Calu3 (cell line): ENCODE data around the gene PDC. TPM values are rescaled to one million over a fixed set of nuclear protein-coding genes. Genes with fewer than 3 reads are reported as not detected.
"Not testable (repeated sequence)": the region's sequence is repeated elsewhere in the genome, so short reads cannot be mapped to it uniquely, and the experiment has no call there.

Source experiments
- BruUV-seq: library from RNA; stranded (reverse); fragments of 400-500 nt; replicated peaks from 2 replicates; lab custom pipeline; 2021; lab: Mats Ljungman, UMichigan
- CTCF ChIA-PET: fragments of 300-600 bp; sonication (Branson Sonifier 250); formaldehyde crosslinking; loops from one replicate; lab custom pipeline; 2022; ENCODE audit warnings: antibody characterized with exemption; lab: Charles Lee
- DNase-seq: peaks from one replicate; pipeline ENCODE4 v3.0.0; 2022
- H3K27ac Mint-ChIP-seq: one replicate; pipeline ENCODE4 v1.8.0; 2022; ENCODE audit warnings: mixed read lengths; ENCODE audit not compliant: unreplicated experiment
- H3K27me3 Mint-ChIP-seq: one replicate; pipeline ENCODE4 v1.8.0; 2022; ENCODE audit warnings: mixed read lengths; ENCODE audit not compliant: unreplicated experiment
- H3K36me3 Mint-ChIP-seq: one replicate; pipeline ENCODE4 v1.8.0; 2022; ENCODE audit warnings: mild to moderate bottlenecking, moderate library complexity, mixed read lengths; ENCODE audit not compliant: insufficient read depth, unreplicated experiment
- H3K4me1 Mint-ChIP-seq: one replicate; pipeline ENCODE4 v1.8.0; 2022; ENCODE audit warnings: mild to moderate bottlenecking, low read depth, mixed read lengths; ENCODE audit not compliant: unreplicated experiment
- H3K4me3 Mint-ChIP-seq: one replicate; pipeline ENCODE4 v1.8.0; 2022; ENCODE audit warnings: mild to moderate bottlenecking, low read depth, moderate library complexity, mixed read lengths; ENCODE audit not compliant: unreplicated experiment
- H3K9me3 Mint-ChIP-seq: one replicate; pipeline ENCODE4 v1.8.0; 2022; ENCODE audit warnings: low read depth, mixed read lengths; ENCODE audit not compliant: unreplicated experiment
- intact Hi-C: fragments of 100-400 bp; cut with micrococcal nuclease; formaldehyde crosslinking; loops from one replicate; pipeline ENCODE4 v1.10.0; 2022; ENCODE audit not compliant: unreplicated experiment
- total RNA-seq: library from RNA; stranded (reverse); gene quantifications from 2 replicates; pipeline ENCODE4 v1.2.3, GENCODE V29; 2022
- TF ChIP-seq, protein P1 (sequence below): fragments of 200-600 bp; IDR thresholded peaks from one replicate; pipeline ENCODE4 v1.8.0; 2022; ENCODE audit warnings: antibody characterized with exemption; ENCODE audit not compliant: unreplicated experiment

Gene PDC
- total RNA-seq, 1 experiment from 2014 or later, result not detected

GRCh38 chr1:186473047-186473446, 12.1 kb upstream of the PDC start:
- BruUV-seq, result no TSS peak
- no peak for DNase-seq
- CTCF ChIA-PET, result no interaction called here
- H3K4me1 Mint-ChIP-seq, result no peaks in the 10 kb centered on the region
- H3K36me3 Mint-ChIP-seq, result no peaks in the 10 kb centered on the region
- intact Hi-C loops, result no loop called here
- no peaks in the 10 kb centered on the region for H3K9me3 Mint-ChIP-seq
- H3K27ac Mint-ChIP-seq, result no peak overlapping the region
- H3K4me3 Mint-ChIP-seq, result no peak overlapping the region
- no peaks in the 10 kb centered on the region for H3K27me3 Mint-ChIP-seq
- TF ChIP-seq, protein P1, sequence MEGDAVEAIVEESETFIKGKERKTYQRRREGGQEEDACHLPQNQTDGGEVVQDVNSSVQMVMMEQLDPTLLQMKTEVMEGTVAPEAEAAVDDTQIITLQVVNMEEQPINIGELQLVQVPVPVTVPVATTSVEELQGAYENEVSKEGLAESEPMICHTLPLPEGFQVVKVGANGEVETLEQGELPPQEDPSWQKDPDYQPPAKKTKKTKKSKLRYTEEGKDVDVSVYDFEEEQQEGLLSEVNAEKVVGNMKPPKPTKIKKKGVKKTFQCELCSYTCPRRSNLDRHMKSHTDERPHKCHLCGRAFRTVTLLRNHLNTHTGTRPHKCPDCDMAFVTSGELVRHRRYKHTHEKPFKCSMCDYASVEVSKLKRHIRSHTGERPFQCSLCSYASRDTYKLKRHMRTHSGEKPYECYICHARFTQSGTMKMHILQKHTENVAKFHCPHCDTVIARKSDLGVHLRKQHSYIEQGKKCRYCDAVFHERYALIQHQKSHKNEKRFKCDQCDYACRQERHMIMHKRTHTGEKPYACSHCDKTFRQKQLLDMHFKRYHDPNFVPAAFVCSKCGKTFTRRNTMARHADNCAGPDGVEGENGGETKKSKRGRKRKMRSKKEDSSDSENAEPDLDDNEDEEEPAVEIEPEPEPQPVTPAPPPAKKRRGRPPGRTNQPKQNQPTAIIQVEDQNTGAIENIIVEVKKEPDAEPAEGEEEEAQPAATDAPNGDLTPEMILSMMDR, result no peak

- H3K27ac Mint-ChIP-seq, result no peak overlapping the region
- CTCF ChIA-PET, result no interaction called here
- no peaks in the 10 kb centered on the region for H3K9me3 Mint-ChIP-seq
- no peaks in the 10 kb centered on the region for H3K4me1 Mint-ChIP-seq
- no peaks in the 10 kb centered on the region for H3K27me3 Mint-ChIP-seq
- intact Hi-C loops, result no loop called here
- TF ChIP-seq, protein P1, result no peak
- no peak overlapping the region for H3K4me3 Mint-ChIP-seq
- no TSS peak for BruUV-seq
- no peak for DNase-seq
- H3K36me3 Mint-ChIP-seq, result no peaks in the 10 kb centered on the region
Observed at GRCh38 chr1:186465946-186466345, 5.0 kb upstream of the PDC start.

DNA sequence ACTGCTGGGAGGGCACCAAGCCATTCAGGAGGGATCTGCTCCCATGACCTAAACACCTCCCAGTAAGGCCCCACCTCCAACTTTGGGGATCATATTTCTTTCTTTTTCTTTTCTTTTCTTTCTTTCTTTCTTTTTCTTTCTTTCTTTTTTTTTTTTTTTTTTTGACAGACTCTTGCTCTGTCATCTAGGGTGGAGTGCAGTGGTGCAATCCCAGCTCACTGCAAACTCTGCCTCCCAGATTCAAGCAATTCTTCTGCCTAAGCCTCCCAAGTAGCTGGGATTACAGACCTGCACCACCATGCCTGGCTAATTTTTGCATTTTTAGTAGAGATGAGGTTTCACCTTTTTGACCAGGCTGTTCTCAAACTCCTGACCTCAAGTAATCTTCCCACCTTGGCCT, 4.6 kb upstream of the PDC start:
- intact Hi-C loops, BruUV-seq, H3K27me3 Mint-ChIP-seq, H3K9me3 Mint-ChIP-seq, DNase-seq, CTCF ChIA-PET, H3K4me1 Mint-ChIP-seq, H3K4me3 Mint-ChIP-seq, H3K36me3 Mint-ChIP-seq, H3K27ac Mint-ChIP-seq: not testable (repeated sequence)

DNA sequence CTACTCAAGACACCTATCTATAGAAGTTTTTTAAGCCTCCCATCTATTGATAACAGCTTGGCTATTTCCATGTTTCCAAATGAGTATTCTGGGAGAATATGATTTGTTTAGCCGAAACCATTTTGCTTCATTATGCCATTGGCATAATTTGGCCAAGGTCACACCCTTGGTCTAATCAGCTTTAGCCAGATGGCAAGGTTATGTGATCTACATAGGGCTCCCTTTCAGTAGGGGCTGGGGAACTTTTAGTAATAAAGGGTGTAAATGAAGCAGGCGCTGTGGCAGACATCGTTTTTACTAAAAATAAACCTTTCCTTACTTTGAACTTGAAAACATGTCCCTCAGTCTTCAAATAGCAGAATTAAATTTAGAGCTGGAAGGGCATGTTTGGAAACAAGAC, 3.0 kb upstream of the PDC start:
- intact Hi-C loops, result no loop called here
- TF ChIP-seq, protein P1, result no peak
- H3K27me3 Mint-ChIP-seq, result no peaks in the 10 kb centered on the region
- no peaks in the 10 kb centered on the region for H3K36me3 Mint-ChIP-seq
- H3K9me3 Mint-ChIP-seq, result no peaks in the 10 kb centered on the region
- H3K4me1 Mint-ChIP-seq, result no peaks in the 10 kb centered on the region
- H3K27ac Mint-ChIP-seq, result no peak overlapping the region
- no TSS peak for BruUV-seq
- CTCF ChIA-PET, result no interaction called here
- DNase-seq, result no peak
- H3K4me3 Mint-ChIP-seq, result no peak overlapping the region

GRCh38 chr1:186463511-186463910, 2.6 kb upstream of the PDC start:
- H3K9me3 Mint-ChIP-seq, result no peaks in the 10 kb centered on the region
- no peaks in the 10 kb centered on the region for H3K36me3 Mint-ChIP-seq

DNA sequence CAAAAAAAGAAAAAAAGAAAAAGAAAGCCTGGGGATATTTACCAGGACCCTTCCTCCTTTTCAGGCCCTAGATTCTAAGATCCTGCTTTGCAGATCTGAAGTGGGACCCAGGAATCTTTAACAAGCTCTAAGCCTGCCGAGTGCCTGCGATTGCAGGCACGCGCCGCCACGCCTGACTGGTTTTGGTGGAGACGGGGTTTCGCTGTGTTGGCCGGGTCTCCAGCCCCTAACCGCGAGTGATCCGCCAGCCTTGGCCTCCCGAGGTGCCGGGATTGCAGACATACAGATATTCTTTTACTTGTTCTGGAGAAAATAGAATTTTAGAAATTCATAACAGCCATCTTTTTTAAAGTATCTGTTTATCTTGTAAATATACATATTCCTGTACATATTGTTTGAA, 1.8 kb downstream of the PDC start:
- H3K4me1 Mint-ChIP-seq, DNase-seq, H3K27ac Mint-ChIP-seq, H3K36me3 Mint-ChIP-seq, H3K9me3 Mint-ChIP-seq, BruUV-seq, H3K4me3 Mint-ChIP-seq, H3K27me3 Mint-ChIP-seq, intact Hi-C loops, CTCF ChIA-PET: not testable (repeated sequence)

More at GRCh38 chr1:186463511-186463910, 2.6 kb upstream of the PDC start:
- Mint-ChIP-seq H3K27ac (no peak overlapping the region), H3K4me3 (no peak overlapping the region), H3K27me3 (no peaks in the 10 kb centered on the region), H3K4me1 (no peaks in the 10 kb centered on the region)
- CTCF ChIA-PET, result no interaction called here
- BruUV-seq, result no TSS peak
- TF ChIP-seq, protein P1, result no peak
- no peak for DNase-seq
- intact Hi-C loops, result no loop called here
